Liver (tissue), 9 donors: ENCODE measurements around the gene ASPG. TPM values are rescaled to one million over a fixed set of nuclear protein-coding genes. Genes with fewer than 3 reads are reported as not detected.

Experiments
- DNase-seq: peaks from one replicate; pipeline ENCODE4 v3.0.0-alpha.2; 2017; ENCODE audit warnings: low spot score
- H3K27ac ChIP-seq, 2 donors: one replicate each; pipeline ENCODE4 v1.7.0; 2013; ENCODE audit warnings: inconsistent platforms in 2 of 2, low read length in 2 of 2, control low read depth in 1 of 2, low read depth in 1 of 2, mild to moderate bottlenecking in 1 of 2
- H3K27me3 ChIP-seq, 4 donors: one replicate each; pipeline versions ENCODE4 v1.6.1 to v1.7.0; 2013; ENCODE audit warnings: low read length in 3 of 4, inconsistent platforms in 1 of 4, mild to moderate bottlenecking in 1 of 4, moderate library complexity in 1 of 4; ENCODE audit not compliant: control insufficient read depth in 4 of 4, insufficient read depth in 4 of 4
- H3K36me3 ChIP-seq, 4 donors: one replicate each; pipeline versions ENCODE4 v1.6.1 to v1.7.0; 2013; ENCODE audit warnings: low read length in 3 of 4, mild to moderate bottlenecking in 3 of 4, low read depth in 1 of 4, moderate library complexity in 1 of 4; ENCODE audit not compliant: control insufficient read depth in 4 of 4, insufficient read depth in 3 of 4
- H3K4me1 ChIP-seq, 4 donors: one replicate each; pipeline versions ENCODE4 v1.6.1 to v1.7.0; 2013; ENCODE audit warnings: low read length in 3 of 4, mild to moderate bottlenecking in 3 of 4, moderate library complexity in 1 of 4; ENCODE audit not compliant: control insufficient read depth in 4 of 4, insufficient read depth in 4 of 4
- H3K4me3 ChIP-seq, 3 donors: one replicate each; pipeline versions ENCODE4 v1.6.1 to v1.7.0; 2013; ENCODE audit warnings: low read length in 3 of 3, control low read depth in 1 of 3, low read depth in 1 of 3, mild to moderate bottlenecking in 1 of 3
- H3K9ac ChIP-seq, 2 donors: one replicate each; pipeline ENCODE4 v1.7.0; 2013; ENCODE audit warnings: low read length in 2 of 2, mild to moderate bottlenecking in 2 of 2, moderate library complexity in 2 of 2, control low read depth in 1 of 2, low read depth in 1 of 2
- H3K9me3 ChIP-seq, 4 donors: one replicate each; pipeline versions ENCODE4 v1.6.1 to v1.7.0; 2013; ENCODE audit warnings: low read length in 3 of 4; ENCODE audit not compliant: control insufficient read depth in 4 of 4
- EGR1 ChIP-seq, 2 donors: IDR thresholded peaks; 2 replicates each; pipeline ENCODE4 v1.6.1; 2016 to 2018; ENCODE audit warnings: antibody characterized with exemption in 2 of 2, low read depth in 2 of 2
- FOXA1 ChIP-seq: IDR thresholded peaks from 2 replicates; pipeline ENCODE4 v1.6.1; 2016; ENCODE audit warnings: antibody characterized with exemption
- FOXA2 ChIP-seq: IDR thresholded peaks from 2 replicates; pipeline ENCODE4 v1.6.1; 2016; ENCODE audit warnings: antibody characterized with exemption
- GABPA ChIP-seq, 2 donors: IDR thresholded peaks in 1 of 2; conservative IDR thresholded peaks in 1 of 2; 2 replicates each; pipeline ENCODE4 v1.6.1; 2016; ENCODE audit warnings: antibody characterized with exemption in 2 of 2, mild to moderate bottlenecking in 1 of 2, moderate library complexity in 1 of 2
- HNF4A ChIP-seq, 2 donors: conservative IDR thresholded peaks; 2 replicates each; pipeline ENCODE4 v1.6.1; 2016; ENCODE audit warnings: antibody characterized with exemption in 2 of 2, mild to moderate bottlenecking in 2 of 2
- HNF4G ChIP-seq: IDR thresholded peaks from 2 replicates; pipeline ENCODE4 v1.6.1; 2016; ENCODE audit warnings: antibody characterized with exemption
- JUND ChIP-seq, 2 donors: IDR thresholded peaks; 2 replicates each; pipeline ENCODE4 v1.6.1; 2016; ENCODE audit warnings: antibody characterized with exemption in 2 of 2
- NR2F2 ChIP-seq: IDR thresholded peaks from 2 replicates; pipeline ENCODE4 v1.6.1; 2016; ENCODE audit warnings: antibody characterized with exemption
- RAD21 ChIP-seq, 2 donors: IDR thresholded peaks; 2 replicates each; pipeline ENCODE4 v1.6.1; 2016; ENCODE audit warnings: antibody characterized with exemption in 2 of 2, mild to moderate bottlenecking in 2 of 2
- RXRA ChIP-seq, 2 donors: IDR thresholded peaks; 2 replicates each; pipeline ENCODE4 v1.6.1; 2017 to 2018; ENCODE audit warnings: antibody characterized with exemption in 2 of 2, mild to moderate bottlenecking in 1 of 2
- SP1 ChIP-seq: IDR thresholded peaks from 2 replicates; pipeline ENCODE4 v1.6.1; 2018; ENCODE audit warnings: antibody characterized with exemption, mild to moderate bottlenecking
- TAF1 ChIP-seq: conservative IDR thresholded peaks from 2 replicates; pipeline ENCODE4 v1.6.1; 2016; ENCODE audit warnings: antibody characterized with exemption, mild to moderate bottlenecking
- YY1 ChIP-seq: IDR thresholded peaks from 2 replicates; pipeline ENCODE4 v1.6.1; 2016; ENCODE audit warnings: antibody characterized with exemption, mild to moderate bottlenecking
- WGBS: extraction: QIAGEN DNeasy Blood & Tissue Kit; methylation state at CpG from one replicate; pipeline ENCODE4 v1.1.7; 2013; 5-methylcytosine and 5-hydroxymethylcytosine counted together
- polyA plus RNA-seq, 2 donors: library from polyadenylated mRNA; stranded (reverse) in 1 of 2; unstranded in 1 of 2; fragments of 200-250 nt in 1 of 2; fragments of >200 nt in 1 of 2; fragmentation: Nextera tagmentation in 1 of 2; extraction: Ambion mirVana in 1 of 2; gene quantifications; one replicate each; pipeline versions ENCODE4 v1.2.1 to v1.2.3, GENCODE V29; 2013 to 2015
- total RNA-seq, 2 donors: library from RNA; depleted of rRNA; stranded (reverse); fragments of >200 nt; gene quantifications; one replicate each; pipeline ENCODE4 v1.2.3, GENCODE V29; 2014
- TF ChIP-seq, protein P1 (sequence below): IDR thresholded peaks from 2 replicates; pipeline ENCODE4 v1.6.1; 2016; ENCODE audit warnings: antibody characterized with exemption, mild to moderate bottlenecking
- TF ChIP-seq, protein P2 (sequence below): fragments of 150-350 bp; IDR thresholded peaks from 2 replicates; pipeline ENCODE4 v1.5.1; 2017; ENCODE audit warnings: improper control_type of control experiment, low read depth, low read length; ENCODE audit not compliant: missing input control
- TF ChIP-seq, protein P3 (sequence below): IDR thresholded peaks from 2 replicates; pipeline ENCODE4 v1.6.1; 2016; ENCODE audit warnings: antibody characterized with exemption
- TF ChIP-seq, protein P4 (sequence below): IDR thresholded peaks from 2 replicates; pipeline ENCODE4 v1.6.1; 2016; ENCODE audit warnings: antibody characterized with exemption
- TF ChIP-seq, protein P5 (sequence below): IDR thresholded peaks from 2 replicates; pipeline ENCODE4 v1.6.1; 2016; ENCODE audit warnings: antibody characterized with exemption
- donor health status: healthy.
- donor health status: healthy.
- donor health status: healthy.
- donor health status: healthy.
- donor health status: healthy.

ASPG gene
- total and polyA plus RNA-seq, 4 donors, result 42.4 to 158 (median 110) TPM

DNA sequence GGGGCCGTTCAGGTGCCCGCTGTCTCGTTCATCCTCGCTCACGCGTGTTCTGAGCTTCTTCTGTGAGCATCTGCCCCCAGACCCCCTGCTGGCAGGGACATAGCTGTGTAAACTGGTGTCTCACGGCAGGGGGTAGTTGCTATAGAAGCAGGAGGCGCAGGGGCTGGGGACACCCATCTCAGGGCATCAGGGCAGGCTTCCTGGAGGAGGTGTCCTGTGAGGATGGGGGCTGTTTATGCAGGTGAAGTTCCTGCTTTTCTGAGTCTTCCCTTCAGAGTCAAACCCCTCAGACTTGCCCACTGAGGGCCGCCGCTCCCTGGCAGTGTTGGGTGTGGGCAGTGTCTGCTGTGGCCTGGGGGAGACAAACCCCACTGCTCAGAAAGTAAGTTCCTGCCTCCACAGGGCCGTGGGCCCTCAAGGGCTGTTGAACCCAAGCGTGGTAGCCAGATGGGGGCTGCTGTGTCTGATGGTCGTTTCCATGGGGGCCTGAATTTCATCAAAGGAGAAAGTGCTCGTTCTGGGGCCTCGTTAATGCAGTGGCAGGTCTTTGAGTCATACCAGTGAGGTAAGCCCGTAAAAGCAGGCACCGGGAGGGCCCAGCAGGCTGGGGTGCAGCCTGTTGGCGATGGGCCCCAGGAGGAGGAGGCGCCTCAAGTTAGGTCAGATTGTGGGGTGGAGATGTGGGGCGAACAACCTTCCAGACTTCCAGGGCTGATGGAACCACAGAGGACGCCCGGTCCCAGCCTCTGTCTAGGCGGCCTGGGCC, 76.3 kb downstream of the ASPG start:
- DNase-seq, result no peak
- no peaks in the 10 kb centered on the region for H3K36me3 ChIP-seq
- H3K9me3 ChIP-seq, result no peaks in the 10 kb centered on the region
- no peak overlapping the region for H3K4me3 ChIP-seq
- 86% methylated on average over 23 of the region's 23 CpGs for WGBS
- H3K9ac ChIP-seq, result no peak overlapping the region
- no peak overlapping the region for H3K27ac ChIP-seq
- H3K27me3 ChIP-seq, result no peaks in the 10 kb centered on the region
- no peaks in the 10 kb centered on the region for H3K4me1 ChIP-seq
- TF ChIP-seq, protein P1, sequence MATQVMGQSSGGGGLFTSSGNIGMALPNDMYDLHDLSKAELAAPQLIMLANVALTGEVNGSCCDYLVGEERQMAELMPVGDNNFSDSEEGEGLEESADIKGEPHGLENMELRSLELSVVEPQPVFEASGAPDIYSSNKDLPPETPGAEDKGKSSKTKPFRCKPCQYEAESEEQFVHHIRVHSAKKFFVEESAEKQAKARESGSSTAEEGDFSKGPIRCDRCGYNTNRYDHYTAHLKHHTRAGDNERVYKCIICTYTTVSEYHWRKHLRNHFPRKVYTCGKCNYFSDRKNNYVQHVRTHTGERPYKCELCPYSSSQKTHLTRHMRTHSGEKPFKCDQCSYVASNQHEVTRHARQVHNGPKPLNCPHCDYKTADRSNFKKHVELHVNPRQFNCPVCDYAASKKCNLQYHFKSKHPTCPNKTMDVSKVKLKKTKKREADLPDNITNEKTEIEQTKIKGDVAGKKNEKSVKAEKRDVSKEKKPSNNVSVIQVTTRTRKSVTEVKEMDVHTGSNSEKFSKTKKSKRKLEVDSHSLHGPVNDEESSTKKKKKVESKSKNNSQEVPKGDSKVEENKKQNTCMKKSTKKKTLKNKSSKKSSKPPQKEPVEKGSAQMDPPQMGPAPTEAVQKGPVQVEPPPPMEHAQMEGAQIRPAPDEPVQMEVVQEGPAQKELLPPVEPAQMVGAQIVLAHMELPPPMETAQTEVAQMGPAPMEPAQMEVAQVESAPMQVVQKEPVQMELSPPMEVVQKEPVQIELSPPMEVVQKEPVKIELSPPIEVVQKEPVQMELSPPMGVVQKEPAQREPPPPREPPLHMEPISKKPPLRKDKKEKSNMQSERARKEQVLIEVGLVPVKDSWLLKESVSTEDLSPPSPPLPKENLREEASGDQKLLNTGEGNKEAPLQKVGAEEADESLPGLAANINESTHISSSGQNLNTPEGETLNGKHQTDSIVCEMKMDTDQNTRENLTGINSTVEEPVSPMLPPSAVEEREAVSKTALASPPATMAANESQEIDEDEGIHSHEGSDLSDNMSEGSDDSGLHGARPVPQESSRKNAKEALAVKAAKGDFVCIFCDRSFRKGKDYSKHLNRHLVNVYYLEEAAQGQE, result no peak
- no peak for TF ChIP-seq EGR1 (IDR thresholded peaks at IDR 0.05; ENCODE audit: low read depth in 2 of 2)
- TF ChIP-seq, protein P2, sequence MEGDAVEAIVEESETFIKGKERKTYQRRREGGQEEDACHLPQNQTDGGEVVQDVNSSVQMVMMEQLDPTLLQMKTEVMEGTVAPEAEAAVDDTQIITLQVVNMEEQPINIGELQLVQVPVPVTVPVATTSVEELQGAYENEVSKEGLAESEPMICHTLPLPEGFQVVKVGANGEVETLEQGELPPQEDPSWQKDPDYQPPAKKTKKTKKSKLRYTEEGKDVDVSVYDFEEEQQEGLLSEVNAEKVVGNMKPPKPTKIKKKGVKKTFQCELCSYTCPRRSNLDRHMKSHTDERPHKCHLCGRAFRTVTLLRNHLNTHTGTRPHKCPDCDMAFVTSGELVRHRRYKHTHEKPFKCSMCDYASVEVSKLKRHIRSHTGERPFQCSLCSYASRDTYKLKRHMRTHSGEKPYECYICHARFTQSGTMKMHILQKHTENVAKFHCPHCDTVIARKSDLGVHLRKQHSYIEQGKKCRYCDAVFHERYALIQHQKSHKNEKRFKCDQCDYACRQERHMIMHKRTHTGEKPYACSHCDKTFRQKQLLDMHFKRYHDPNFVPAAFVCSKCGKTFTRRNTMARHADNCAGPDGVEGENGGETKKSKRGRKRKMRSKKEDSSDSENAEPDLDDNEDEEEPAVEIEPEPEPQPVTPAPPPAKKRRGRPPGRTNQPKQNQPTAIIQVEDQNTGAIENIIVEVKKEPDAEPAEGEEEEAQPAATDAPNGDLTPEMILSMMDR, result no peak
- no peak for TF ChIP-seq SP1
- no peak for TF ChIP-seq TAF1
- TF ChIP-seq FOXA2, result no peak
- TF ChIP-seq, protein P3, sequence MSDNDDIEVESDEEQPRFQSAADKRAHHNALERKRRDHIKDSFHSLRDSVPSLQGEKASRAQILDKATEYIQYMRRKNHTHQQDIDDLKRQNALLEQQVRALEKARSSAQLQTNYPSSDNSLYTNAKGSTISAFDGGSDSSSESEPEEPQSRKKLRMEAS, result no peak
- TF ChIP-seq RAD21 (IDR thresholded peaks at IDR 0.05), result no peak
- no peak for TF ChIP-seq FOXA1
- TF ChIP-seq, protein P4, sequence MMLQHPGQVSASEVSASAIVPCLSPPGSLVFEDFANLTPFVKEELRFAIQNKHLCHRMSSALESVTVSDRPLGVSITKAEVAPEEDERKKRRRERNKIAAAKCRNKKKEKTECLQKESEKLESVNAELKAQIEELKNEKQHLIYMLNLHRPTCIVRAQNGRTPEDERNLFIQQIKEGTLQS, result no peak
- no peak for TF ChIP-seq NR2F2
- no peak for TF ChIP-seq RXRA (IDR thresholded peaks at IDR 0.05)
- no peak for TF ChIP-seq HNF4G
- no peak for TF ChIP-seq GABPA (IDR thresholded peaks at IDR 0.05 in 1 of 2, conservative IDR thresholded peaks at IDR 0.05 in 1 of 2)
- TF ChIP-seq, protein P5, sequence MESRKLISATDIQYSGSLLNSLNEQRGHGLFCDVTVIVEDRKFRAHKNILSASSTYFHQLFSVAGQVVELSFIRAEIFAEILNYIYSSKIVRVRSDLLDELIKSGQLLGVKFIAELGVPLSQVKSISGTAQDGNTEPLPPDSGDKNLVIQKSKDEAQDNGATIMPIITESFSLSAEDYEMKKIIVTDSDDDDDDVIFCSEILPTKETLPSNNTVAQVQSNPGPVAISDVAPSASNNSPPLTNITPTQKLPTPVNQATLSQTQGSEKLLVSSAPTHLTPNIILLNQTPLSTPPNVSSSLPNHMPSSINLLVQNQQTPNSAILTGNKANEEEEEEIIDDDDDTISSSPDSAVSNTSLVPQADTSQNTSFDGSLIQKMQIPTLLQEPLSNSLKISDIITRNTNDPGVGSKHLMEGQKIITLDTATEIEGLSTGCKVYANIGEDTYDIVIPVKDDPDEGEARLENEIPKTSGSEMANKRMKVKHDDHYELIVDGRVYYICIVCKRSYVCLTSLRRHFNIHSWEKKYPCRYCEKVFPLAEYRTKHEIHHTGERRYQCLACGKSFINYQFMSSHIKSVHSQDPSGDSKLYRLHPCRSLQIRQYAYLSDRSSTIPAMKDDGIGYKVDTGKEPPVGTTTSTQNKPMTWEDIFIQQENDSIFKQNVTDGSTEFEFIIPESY, result no peak
- TF ChIP-seq YY1, result no peak
- TF ChIP-seq HNF4A (conservative IDR thresholded peaks at IDR 0.05), result no peak
- TF ChIP-seq JUND (IDR thresholded peaks at IDR 0.05), result no peak
